Measurements from ENCODE around the gene LFNG.
A peak's percentile ranks its signal among the peaks of the same experiment; 100 is the strongest.

Gene LFNG

DNA sequence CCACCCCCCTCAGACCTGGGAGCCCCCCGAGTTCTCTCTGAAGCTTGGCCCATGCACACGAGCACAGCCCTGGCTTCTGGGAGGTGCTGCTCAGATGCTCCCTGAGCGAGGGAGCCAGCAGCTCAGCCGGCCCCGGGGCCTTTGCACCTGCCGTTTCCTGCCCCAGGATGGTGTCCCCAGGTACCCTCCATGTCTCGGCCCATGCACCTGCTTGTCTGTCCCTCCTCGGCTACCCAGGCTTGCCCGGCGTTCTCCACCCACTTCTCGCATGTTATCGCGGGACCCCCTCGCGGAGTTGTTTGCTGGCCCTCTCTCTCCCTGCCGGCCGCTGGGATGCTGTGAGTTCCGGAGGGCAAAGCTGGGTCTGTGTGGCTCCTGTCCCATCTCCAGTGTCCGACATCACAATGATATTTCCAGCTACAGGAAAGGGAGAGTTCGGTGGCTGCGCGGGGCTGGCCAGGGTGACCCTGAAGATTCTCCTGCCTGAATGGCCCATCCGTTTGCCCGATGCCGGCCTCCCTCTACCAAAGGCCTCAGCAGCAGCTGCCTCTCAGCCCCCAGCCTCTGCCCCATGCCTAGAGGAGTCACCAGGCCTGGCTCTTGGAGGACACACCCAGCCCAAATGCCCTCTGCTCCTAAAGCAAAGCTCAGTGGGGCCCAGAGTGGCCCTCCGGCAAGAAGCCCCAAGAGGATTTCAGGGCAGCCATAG is 12.2 kb upstream of the LFNG start:
- Mint-ChIP-seq H3K4me3 (no peak overlapping the region), H3K27ac (no peak overlapping the region), H3K9me3 (no peaks in the 10 kb centered on the region), H3K36me3 (no peaks in the 10 kb centered on the region), H3K4me1 (peaks cover 47% of the 10 kb centered on the region), H3K27me3 (no peaks in the 10 kb centered on the region)

DNA sequence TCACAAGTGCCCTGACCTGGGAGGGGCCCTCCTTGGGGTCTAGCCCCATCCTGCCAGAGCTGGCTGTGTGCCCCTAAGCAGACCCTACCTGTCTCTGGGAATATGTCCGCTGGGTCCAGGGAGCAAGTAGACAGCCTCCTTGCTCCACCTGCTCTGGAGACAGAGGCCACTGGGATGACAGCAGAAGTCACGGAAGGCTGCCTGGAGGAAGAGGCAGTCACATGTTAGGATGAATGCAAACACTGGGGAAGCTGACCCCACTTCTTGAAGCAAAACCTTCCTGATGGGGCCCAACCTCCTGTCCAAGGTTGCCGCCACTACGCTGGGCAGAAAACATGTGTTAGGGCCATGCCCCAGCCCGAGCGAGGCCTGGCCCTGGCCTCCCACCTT is 11.7 kb upstream of the LFNG start:
- Mint-ChIP-seq H3K27me3 (no peaks in the 10 kb centered on the region), H3K4me3 (no peak overlapping the region), H3K27ac (peak overlapping the region; percentile 59), H3K4me1 (peaks cover 53% of the 10 kb centered on the region), H3K36me3 (no peaks in the 10 kb centered on the region), H3K9me3 (no peaks in the 10 kb centered on the region)

DNA sequence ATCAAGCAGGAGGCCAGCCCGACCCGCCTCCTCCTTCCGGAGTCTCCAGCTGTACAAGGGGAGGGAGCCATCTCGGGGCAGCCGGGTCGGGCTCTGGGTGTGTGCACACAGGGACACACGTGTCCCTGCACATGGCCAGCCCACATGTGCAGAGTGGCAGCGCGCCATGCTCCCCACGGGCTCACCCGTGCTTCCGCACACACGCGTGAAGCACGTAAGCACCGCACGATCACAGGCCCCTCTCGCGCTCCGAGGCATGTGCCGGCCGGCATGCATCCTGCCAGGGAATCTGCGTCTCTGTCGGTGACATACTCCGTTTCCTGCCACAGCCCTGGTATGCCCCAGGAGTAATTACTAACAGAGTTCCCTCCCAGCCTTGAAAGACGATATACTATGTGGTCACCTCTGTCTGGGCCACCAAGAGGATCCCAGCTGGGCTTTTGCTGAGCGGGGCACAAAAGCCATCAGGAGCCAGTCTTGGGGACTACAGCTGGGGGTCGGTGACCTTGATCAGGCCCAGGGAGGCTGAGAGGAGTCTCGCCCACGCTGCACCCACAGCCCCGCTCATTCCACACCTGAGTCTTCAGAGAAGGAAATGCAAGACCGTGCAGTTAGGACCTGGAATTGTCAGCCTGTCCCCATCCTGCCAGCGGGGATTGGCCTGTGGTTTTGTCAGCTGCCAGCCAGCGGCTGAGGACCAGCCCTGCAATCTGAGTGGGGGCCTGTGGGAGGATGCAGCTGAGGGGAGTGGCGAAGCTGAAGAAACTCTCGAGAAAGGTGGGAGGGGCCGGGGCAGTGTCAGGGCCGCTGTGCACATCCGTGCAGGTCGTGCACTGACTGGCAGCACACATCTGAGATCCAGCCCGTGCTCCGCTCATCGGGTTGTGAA is 11.0 kb upstream of the LFNG start:
- peaks cover 59% of the 10 kb centered on the region for H3K4me1 Mint-ChIP-seq
- H3K36me3 Mint-ChIP-seq, result no peaks in the 10 kb centered on the region
- H3K27me3 Mint-ChIP-seq, result no peaks in the 10 kb centered on the region

DNA sequence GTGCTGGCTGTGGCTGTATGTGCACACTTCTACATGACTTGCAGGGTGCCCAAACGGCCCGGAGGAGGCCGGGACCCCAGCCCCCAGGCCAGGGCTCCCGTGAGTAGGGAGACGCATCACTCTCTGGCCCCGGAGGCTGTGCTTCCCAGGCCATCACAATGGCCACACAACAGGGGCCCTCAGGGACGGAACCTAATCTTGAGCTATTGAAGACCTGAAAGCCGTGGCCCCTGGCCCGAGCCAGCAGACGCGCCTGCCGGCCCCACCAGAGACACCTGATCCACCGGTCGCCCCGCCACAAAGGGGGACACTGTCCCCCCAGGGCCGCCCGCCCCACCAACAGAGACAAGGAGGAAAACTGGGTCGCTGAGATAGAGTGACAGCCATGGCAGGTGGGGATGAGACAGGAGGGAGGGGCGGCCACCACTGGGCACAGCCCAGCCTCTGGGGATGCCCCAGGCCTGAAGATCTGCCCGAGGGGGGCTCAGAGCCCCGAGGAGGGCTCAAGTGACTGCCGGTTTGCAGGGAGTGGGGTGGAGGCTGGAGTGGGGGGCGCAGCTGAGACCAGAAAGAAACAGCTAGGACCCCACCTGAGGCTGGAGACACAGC is 10.2 kb upstream of the LFNG start:
- no peaks in the 10 kb centered on the region for H3K27me3 Mint-ChIP-seq
- H3K4me3 Mint-ChIP-seq, result peak overlapping the region; percentile 75
- H3K36me3 Mint-ChIP-seq, result no peaks in the 10 kb centered on the region
- peaks cover 58% of the 10 kb centered on the region for H3K4me1 Mint-ChIP-seq
- H3K9me3 Mint-ChIP-seq, result no peaks in the 10 kb centered on the region
- H3K27ac Mint-ChIP-seq, result peak overlapping the region; percentile 55

More for the DNA sequence above, 11.0 kb upstream of the LFNG start:
- Mint-ChIP-seq H3K4me3 (peak overlapping the region; percentile 75), H3K27ac (peak overlapping the region; percentile 59), H3K9me3 (no peaks in the 10 kb centered on the region)

DNA sequence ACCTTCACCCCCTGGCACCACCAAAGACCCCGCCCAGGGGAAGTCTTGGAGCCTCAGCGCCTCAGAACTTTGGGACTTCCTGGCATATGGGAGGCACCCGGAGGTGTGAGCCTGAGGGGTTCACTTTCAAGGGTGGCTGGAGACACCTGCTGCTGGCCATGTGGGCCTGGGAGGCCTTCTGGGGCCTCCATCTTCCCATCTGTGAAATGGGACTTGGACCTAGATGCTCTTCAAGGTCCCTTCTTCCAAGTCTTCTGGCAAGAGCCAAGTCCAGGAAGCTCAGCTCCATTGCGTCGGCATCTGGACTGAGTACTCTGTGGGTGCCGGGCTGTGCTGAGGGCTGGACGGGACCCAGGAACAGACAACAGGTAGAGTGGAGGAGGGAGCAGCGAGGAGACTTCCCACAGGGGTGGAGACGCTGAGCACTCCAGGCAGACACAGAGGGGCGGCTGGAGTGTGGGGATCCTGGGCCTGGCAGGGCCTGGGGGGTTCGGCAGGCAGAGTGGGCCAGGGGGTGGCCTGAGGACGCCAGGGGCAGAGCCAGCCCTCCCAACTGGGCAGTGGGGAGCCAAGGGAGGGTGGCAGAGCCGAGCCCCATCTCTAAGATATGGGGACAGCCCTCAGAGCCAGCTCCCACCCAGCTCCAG is 9.3 kb upstream of the LFNG start:
- no peaks in the 10 kb centered on the region for H3K27me3 Mint-ChIP-seq
- H3K36me3 Mint-ChIP-seq, result no peaks in the 10 kb centered on the region
- H3K27ac Mint-ChIP-seq, result peak overlapping the region; percentile 97
- peak overlapping the region; percentile 69 for H3K4me3 Mint-ChIP-seq
- no peaks in the 10 kb centered on the region for H3K9me3 Mint-ChIP-seq
- H3K4me1 Mint-ChIP-seq, result peaks cover 58% of the 10 kb centered on the region

DNA sequence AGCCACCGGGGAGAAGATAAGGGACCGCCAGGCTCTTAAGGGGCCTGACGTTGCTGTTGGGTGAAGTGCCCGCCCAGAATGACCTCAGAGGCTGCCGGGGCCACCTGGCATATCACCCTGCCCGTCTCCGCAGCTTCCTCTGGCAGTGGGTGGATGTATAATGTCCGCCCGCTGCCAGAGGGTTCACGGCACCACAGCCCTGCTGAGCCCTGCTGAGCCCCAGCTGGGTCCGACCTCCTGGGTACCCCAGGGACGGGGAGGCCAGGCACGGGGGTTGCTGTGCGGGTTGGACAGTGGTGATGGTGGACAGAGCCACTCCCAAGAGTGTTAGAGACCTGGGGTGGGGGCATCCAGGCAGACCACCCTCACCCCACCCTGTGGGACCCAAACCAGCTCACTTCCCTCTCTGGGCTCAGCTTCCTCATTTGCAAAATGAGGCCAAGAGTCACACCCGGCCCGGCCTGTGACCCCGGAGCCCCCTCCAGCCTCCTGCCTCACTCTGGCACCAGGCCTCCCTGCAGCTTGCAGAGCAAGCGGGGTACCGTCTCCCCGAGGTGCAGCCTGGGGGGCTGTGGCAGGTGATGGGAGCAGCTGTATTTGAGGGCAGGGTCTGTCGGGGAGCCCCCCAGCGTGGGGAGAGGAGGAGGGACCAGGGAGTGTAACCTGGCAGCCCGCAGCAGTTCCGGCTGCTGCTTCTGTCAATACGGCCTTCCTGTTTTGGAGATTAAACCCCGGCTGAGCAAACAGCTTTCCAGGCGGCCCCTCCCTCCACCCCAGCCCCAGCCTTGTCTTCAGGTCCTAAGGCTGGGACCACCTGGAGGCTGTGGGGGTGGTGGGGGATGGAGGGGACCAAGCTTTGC is 8.4 kb upstream of the LFNG start:
- peaks cover 58% of the 10 kb centered on the region for H3K4me1 Mint-ChIP-seq

DNA sequence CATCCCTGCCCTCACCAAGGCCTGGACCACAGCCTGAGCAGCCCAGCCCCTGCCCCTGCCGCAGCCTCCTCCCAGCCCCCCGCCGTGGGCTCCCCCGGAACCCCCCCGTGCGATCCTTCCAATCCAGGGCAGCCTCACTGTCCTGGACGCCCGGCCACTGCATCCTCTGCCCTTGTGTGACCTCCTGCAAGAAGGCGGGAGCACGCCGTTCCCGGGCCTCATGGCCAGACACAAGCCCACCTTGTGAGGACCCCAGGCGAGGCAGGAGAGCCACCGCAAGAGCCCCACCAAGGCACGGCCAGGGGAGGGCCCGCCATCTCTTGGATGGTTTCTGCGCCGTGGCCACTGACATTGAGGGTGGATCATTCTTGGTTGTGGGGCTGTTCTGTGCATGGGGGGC is 7.8 kb upstream of the LFNG start:
- H3K4me1 Mint-ChIP-seq, result peaks cover 53% of the 10 kb centered on the region
- H3K27ac Mint-ChIP-seq, result peak overlapping the region; percentile 77
- H3K9me3 Mint-ChIP-seq, result no peaks in the 10 kb centered on the region
- no peaks in the 10 kb centered on the region for H3K36me3 Mint-ChIP-seq
- peak overlapping the region; percentile 69 for H3K4me3 Mint-ChIP-seq
- no peaks in the 10 kb centered on the region for H3K27me3 Mint-ChIP-seq

More for the DNA sequence above, 8.4 kb upstream of the LFNG start:
- Mint-ChIP-seq H3K36me3 (no peaks in the 10 kb centered on the region), H3K27me3 (no peaks in the 10 kb centered on the region), H3K9me3 (no peaks in the 10 kb centered on the region), H3K27ac (peak overlapping the region; percentile 86), H3K4me3 (peak overlapping the region; percentile 69)

DNA sequence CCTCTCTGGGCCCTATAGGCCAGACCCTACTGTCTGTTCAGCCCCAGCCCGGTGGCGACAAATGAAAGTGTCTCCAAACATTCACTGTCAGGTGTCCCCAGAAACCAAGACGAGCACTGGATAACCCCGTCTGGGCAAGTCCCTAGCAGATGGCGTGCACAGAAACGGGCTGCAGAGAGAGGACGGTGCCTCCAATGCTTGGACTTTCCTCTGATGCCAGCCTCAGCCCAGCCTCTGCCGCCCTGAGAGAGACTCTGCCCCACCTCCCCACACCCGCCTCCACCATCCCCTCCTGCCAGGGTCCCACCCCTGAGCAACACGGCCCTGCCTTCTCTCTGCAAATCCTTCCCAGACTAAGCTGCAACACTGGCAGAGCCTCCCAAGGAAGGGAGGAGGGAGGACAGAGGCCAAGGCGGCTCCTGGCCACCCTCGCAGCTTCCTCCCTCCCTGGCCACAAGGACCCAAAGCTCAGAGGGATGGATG is 7.4 kb upstream of the LFNG start:
- Mint-ChIP-seq H3K4me3 (peak overlapping the region; percentile 58), H3K27me3 (no peaks in the 10 kb centered on the region), H3K4me1 (peaks cover 54% of the 10 kb centered on the region), H3K27ac (peak overlapping the region; percentile 77), H3K36me3 (no peaks in the 10 kb centered on the region), H3K9me3 (no peaks in the 10 kb centered on the region)

DNA sequence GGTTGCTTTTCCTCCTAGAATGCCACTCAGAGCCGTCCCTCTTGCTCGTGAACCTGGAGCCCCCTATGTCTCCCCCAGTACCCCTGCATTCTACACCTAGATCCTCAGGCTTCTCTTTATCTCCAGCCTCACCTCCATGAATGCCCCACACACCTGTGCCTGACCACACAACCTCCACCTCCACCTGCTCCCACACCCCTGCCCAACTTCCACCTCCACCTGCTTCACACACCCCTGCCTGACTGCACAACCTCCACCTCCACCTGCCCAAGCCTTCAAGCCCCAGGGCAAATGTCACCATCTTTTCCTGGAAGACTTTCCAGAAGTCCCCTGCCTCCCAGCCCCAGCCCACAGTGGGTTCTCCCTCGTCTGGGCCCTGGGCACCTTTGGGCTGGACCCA is 6.9 kb upstream of the LFNG start:
- no peaks in the 10 kb centered on the region for H3K9me3 Mint-ChIP-seq
- H3K27ac Mint-ChIP-seq, result no peak overlapping the region
- peaks cover 56% of the 10 kb centered on the region for H3K4me1 Mint-ChIP-seq
- no peaks in the 10 kb centered on the region for H3K36me3 Mint-ChIP-seq
- no peaks in the 10 kb centered on the region for H3K27me3 Mint-ChIP-seq
- peak overlapping the region; percentile 8 for H3K4me3 Mint-ChIP-seq

DNA sequence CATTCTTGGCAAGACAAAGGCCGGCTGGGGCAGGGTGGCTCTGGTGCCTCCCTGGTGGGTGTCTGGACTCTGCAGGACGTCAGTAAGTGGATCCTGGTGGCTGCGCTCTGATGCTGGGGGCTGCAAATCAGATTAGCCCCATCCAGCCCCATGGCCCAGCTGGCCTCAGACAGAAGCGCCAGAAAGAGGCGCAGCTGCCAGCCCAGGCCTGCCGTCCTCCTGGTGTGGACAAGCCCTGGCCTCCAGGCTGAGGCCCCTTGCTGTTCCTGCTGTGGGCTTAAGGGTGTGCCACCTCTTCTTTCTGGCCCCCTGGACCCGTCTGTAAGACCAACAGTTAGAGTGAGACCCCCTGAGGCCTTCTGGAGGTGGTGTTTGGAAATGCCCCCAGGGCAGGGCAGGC is 5.9 kb upstream of the LFNG start:
- Mint-ChIP-seq H3K9me3 (no peaks in the 10 kb centered on the region), H3K4me1 (peaks cover 54% of the 10 kb centered on the region), H3K36me3 (no peaks in the 10 kb centered on the region), H3K27ac (no peak overlapping the region), H3K4me3 (no peak overlapping the region), H3K27me3 (no peaks in the 10 kb centered on the region)

DNA sequence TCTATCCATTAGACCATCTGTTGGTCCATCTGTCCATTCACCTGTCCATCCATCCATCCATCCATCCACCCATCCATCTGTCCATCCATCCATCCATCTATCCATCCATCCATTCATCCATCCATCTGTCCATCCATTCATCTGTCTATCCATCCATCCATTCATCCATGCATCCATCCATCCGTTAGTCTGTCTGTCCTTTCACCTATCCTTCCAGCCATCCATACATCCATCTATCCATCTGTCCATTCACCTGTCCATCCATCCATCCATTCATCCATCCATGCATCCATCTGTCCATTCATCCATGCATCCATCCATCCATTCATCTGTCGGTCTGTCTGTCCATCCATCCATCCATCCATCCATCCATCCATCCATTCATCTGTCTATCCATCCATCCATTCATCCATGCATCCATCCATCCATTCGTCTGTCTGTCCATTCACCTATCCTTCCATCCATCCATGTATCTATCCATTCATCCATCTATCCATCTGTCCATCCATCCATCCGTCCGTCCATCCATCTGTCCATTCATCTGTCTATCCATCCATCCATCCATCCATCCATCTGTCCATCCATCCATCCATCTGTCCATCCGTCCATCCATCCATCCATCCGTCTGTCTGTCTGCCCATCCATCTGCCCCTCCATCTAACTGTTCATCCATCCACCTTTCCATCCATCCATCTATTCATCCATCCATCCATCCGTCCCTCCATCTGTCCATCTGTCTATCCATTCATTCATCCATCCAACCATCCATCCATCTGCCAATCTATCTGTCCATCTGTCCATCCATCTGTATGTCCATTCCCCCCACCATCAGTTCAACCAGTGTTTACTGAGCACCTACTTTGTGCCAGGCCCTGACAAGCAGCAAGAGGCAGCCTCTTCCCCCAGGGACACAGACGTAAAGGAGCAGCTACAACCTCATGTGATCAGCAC is 4.8 kb upstream of the LFNG start:
- H3K4me3 Mint-ChIP-seq, result no peak overlapping the region
- no peaks in the 10 kb centered on the region for H3K36me3 Mint-ChIP-seq
- H3K27ac Mint-ChIP-seq, result no peak overlapping the region
- no peaks in the 10 kb centered on the region for H3K9me3 Mint-ChIP-seq
- H3K27me3 Mint-ChIP-seq, result no peaks in the 10 kb centered on the region
- H3K4me1 Mint-ChIP-seq, result peaks cover 44% of the 10 kb centered on the region

DNA sequence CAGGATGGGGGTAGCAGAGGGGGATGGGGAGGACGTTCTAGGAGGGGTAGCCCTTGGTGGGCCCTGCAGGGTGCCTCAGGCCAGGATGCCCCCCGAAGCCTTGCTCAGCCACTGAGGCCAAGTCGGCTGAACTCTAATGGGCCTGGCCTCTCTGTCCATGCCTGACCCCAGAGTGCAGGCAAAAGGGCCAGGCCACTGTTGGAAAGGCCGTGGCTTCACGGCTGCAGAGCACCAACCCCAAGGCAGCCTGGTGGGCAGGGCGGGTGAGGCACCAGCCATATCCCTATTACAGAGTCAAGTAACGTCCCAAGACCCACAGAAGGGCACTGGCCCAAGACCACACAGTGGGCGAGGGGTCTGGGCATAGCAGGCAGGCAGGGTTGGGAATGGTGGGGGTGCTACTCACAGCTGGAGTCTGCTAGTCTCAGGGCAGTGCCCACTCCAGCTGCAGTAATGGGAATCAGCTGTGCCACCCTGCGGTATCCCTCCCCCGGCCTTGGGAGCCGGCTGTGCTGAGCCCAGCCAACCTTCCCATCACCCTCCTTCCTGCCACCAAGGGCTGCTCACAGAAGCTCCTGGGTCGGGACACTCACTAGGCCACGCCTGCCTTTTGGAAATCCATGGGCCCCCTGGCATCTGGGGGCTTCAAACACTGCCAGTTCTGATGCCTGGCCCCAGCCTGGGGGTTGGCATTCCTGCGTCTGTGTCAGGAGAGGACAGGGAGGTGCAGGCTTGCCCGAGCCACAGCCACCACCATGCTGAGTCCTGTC is 4.0 kb upstream of the LFNG start:
- Mint-ChIP-seq H3K27ac (peak overlapping the region; percentile 17), H3K27me3 (no peaks in the 10 kb centered on the region), H3K36me3 (no peaks in the 10 kb centered on the region), H3K4me1 (peaks cover 39% of the 10 kb centered on the region), H3K4me3 (no peak overlapping the region), H3K9me3 (no peaks in the 10 kb centered on the region)

DNA sequence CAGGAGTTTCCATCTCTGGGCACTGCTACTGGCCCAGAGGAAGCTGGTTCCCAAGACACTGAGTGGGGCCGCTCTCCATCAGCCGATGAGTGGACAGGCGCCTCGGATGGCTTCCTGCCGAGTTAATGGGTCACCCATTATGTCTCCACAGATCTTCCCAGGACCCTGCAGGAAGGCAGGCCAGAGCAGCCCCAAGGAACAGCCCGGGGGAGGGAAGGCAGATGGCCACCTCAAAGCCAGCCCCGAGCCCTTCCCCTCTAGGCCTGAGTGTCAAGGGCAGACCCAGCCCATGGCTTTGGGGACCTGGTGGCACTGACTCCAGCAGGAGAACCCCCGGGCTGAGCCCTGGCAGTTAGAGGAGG is 3.4 kb upstream of the LFNG start:
- H3K27me3 Mint-ChIP-seq, result no peaks in the 10 kb centered on the region
- no peaks in the 10 kb centered on the region for H3K9me3 Mint-ChIP-seq
- H3K4me3 Mint-ChIP-seq, result no peak overlapping the region
- no peak overlapping the region for H3K27ac Mint-ChIP-seq
- no peaks in the 10 kb centered on the region for H3K36me3 Mint-ChIP-seq
- H3K4me1 Mint-ChIP-seq, result peaks cover 40% of the 10 kb centered on the region

All from activated naive CD4-positive, alpha-beta T cell treated with anti-CD3 and anti-CD28 coated beads, Interleukin-2, amount 50 U/mL, for 24 hours (primary cell).